ENCODE results near the gene USP6NL.
"Not testable (repeated sequence)": the region's sequence is repeated elsewhere in the genome, so short reads cannot be mapped to it uniquely, and the experiment has no call there.

The USP6NL gene

DNA sequence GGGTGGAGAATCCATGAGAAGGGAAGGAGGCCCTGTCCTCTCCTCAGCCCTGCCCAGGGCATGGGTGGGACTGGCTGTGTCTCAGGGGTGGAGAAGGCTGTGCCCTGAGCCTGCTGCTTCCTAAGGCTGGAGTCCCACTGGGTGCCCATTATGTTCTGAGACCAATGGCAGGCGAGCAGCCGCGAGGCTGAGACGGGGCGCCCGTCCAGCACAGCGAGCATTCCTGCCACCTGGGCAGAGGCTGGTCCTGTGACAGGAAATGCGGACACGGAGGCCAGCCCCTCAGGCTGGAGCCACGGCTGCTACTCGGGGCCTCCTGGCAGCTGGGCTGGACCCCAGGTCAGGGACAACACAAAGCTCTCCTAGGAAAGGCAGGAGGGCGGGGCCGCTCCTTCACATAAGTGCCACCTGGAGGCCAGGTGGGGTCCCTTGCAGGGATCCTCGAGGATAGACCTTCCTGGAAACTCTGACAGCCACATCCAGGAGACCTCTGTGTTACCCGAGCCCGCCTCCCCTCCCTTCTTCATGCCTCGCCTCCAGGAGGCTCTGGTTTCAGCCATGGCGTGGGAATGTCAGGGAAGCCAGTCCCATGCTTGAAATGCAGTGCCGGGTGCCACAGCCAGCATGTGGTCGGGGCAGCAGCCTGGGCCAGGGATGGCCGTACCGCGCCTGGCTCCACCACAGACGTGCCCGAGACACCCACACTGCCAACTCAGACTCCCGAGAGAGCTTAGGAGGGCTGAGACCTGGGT, 173.9 kb downstream of the USP6NL start:
- Histone ChIP-seq H2AFZ (ENCODE audit: low read length) (no peak overlapping the region), H3K9me3 (replicated peaks in 1 of 2; ENCODE audit: control insufficient read depth in 2 of 2, insufficient read depth in 1 of 2, low read depth in 1 of 2, low read length in 2 of 2) (peaks cover 0 to 3% of the 10 kb centered on the region in 2 donors), H3K27ac (replicated peaks; ENCODE audit: low read length) (no peak overlapping the region), H3K9ac (ENCODE audit: low read depth, low read length, poor library complexity) (peak overlapping the region; percentile 61), H4K91ac (ENCODE audit: low read depth, low read length, poor library complexity) (no peak overlapping the region), H3K4me3 (ENCODE audit: low read length in 2 of 2) (peak overlapping the region in 1 of 2 donors; percentile 43), H3K23ac (ENCODE audit: low read depth, low read length, poor library complexity) (peak overlapping the region; percentile 67), H3K14ac (ENCODE audit: low read length) (no peak overlapping the region), H3K27me3 (ENCODE audit: control insufficient read depth in 3 of 3, insufficient read depth in 3 of 3, low read depth in 1 of 3, low read length in 3 of 3) (no peaks in the 10 kb centered on the region), H3K79me1 (ENCODE audit: low read depth, low read length) (peaks cover 3% of the 10 kb centered on the region), H4K8ac (ENCODE audit: low read depth, low read length) (no peak overlapping the region), H2BK120ac (ENCODE audit: low read depth, low read length) (peak overlapping the region; percentile 64), H2BK5ac (ENCODE audit: low read length) (peak overlapping the region; percentile 49), H3K18ac (ENCODE audit: low read length) (peak overlapping the region; percentile 92), H3K36me3 (replicated peaks in 1 of 2; ENCODE audit: control insufficient read depth in 2 of 2, insufficient read depth in 2 of 2, low read length in 2 of 2) (no peaks in the 10 kb centered on the region), H2BK12ac (ENCODE audit: low read length) (peak overlapping the region; percentile 42), H2BK15ac (ENCODE audit: low read length) (peak overlapping the region; percentile 67), H2AK5ac (ENCODE audit: low read depth, low read length) (peak overlapping the region; percentile 81), H3K4ac (ENCODE audit: low read length) (no peak overlapping the region), H3K4me1 (ENCODE audit: control insufficient read depth in 2 of 2, insufficient read depth in 1 of 2, low read depth in 1 of 2, low read length in 2 of 2) (peaks cover 4 to 13% of the 10 kb centered on the region in 2 donors), H3K4me2 (ENCODE audit: insufficient read depth, low read length, poor library complexity, severe bottlenecking) (no peak overlapping the region)
- no peak for DNase-seq (ENCODE audit: low spot score)
- WGBS, 2 donors (ENCODE audit: extremely low coverage in 2 of 2, insufficient read length in 2 of 2, insufficient replicate concordance in 1 of 2), result no CpG with 5 or more reads among the region's 26 CpGs

DNA sequence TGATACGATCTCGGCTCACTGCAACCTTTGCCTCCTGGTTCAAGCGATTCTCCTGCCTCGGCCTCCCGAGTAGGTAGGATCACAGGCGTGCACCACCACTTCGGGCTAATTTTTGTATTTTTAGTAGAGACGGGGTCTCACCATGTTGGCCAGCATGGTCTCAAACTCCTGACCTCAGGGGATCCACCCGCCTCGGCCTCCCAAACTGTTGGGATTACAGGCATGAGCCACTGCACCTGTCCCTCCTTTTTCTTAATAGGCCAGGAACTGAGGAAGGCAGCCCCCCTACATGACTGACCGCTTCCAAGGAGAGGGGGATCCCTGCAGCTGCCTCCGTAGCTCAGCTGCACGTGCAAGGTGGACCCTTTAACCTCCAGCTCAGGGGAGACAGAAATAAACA, 175.0 kb downstream of the USP6NL start:
- not testable (repeated sequence) for H3K27me3 ChIP-seq (ENCODE audit: control insufficient read depth in 3 of 3, insufficient read depth in 3 of 3, low read depth in 1 of 3, low read length in 3 of 3); H3K14ac ChIP-seq (ENCODE audit: low read length); H3K79me1 ChIP-seq (ENCODE audit: low read depth, low read length); H3K9ac ChIP-seq (ENCODE audit: low read depth, low read length, poor library complexity); H3K4ac ChIP-seq (ENCODE audit: low read length); H4K91ac ChIP-seq (ENCODE audit: low read depth, low read length, poor library complexity); H3K4me2 ChIP-seq (ENCODE audit: insufficient read depth, low read length, poor library complexity, severe bottlenecking); H3K18ac ChIP-seq (ENCODE audit: low read length); H2AK5ac ChIP-seq (ENCODE audit: low read depth, low read length); H2BK12ac ChIP-seq (ENCODE audit: low read length); H3K4me3 ChIP-seq (ENCODE audit: low read length in 2 of 2); H3K23ac ChIP-seq (ENCODE audit: low read depth, low read length, poor library complexity); H2BK120ac ChIP-seq (ENCODE audit: low read depth, low read length); H4K8ac ChIP-seq (ENCODE audit: low read depth, low read length); H3K27ac ChIP-seq (replicated peaks; ENCODE audit: low read length); H2AFZ ChIP-seq (ENCODE audit: low read length); H3K36me3 ChIP-seq (replicated peaks in 1 of 2; ENCODE audit: control insufficient read depth in 2 of 2, insufficient read depth in 2 of 2, low read length in 2 of 2); DNase-seq (ENCODE audit: low spot score); H2BK15ac ChIP-seq (ENCODE audit: low read length); H2BK5ac ChIP-seq (ENCODE audit: low read length); H3K9me3 ChIP-seq (replicated peaks in 1 of 2; ENCODE audit: control insufficient read depth in 2 of 2, insufficient read depth in 1 of 2, low read depth in 1 of 2, low read length in 2 of 2)
- no CpG with 5 or more reads among the region's 13 CpGs for WGBS, 2 donors (ENCODE audit: extremely low coverage in 2 of 2, insufficient read length in 2 of 2, insufficient replicate concordance in 1 of 2)
- peaks cover 4 to 13% of the 10 kb centered on the region in 2 donors for H3K4me1 ChIP-seq (ENCODE audit: control insufficient read depth in 2 of 2, insufficient read depth in 1 of 2, low read depth in 1 of 2, low read length in 2 of 2)

DNA sequence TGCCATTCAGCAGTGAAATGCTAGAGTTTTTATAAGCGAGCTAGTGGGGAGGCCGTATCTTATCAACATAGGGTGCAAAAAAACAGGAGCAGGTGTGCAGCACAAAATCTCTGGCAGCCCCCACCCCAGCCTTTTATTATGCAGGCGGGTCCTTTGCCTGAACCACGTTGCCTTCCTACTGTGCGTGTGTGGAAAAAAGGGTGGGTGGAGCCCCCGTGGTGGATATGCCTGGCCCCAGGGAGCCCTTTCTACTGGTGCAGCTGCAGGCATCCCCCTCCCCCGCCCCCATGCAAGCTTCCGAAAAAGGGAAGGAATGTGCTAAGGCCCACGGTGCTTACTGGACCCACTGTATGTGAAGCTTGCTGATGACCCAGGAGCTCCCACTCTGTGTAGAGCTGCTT, 175.9 kb downstream of the USP6NL start:
- Histone ChIP-seq H3K4me1 (ENCODE audit: control insufficient read depth in 2 of 2, insufficient read depth in 1 of 2, low read depth in 1 of 2, low read length in 2 of 2) (peaks cover 4 to 13% of the 10 kb centered on the region in 2 donors), H3K14ac (ENCODE audit: low read length) (no peak overlapping the region), H2BK120ac (ENCODE audit: low read depth, low read length) (no peak overlapping the region), H2AK5ac (ENCODE audit: low read depth, low read length) (no peak overlapping the region), H2BK12ac (ENCODE audit: low read length) (no peak overlapping the region), H2BK5ac (ENCODE audit: low read length) (no peak overlapping the region), H3K4me2 (ENCODE audit: insufficient read depth, low read length, poor library complexity, severe bottlenecking) (no peak overlapping the region), H3K18ac (ENCODE audit: low read length) (no peak overlapping the region), H3K23ac (ENCODE audit: low read depth, low read length, poor library complexity) (no peak overlapping the region), H3K27me3 (ENCODE audit: control insufficient read depth in 3 of 3, insufficient read depth in 3 of 3, low read depth in 1 of 3, low read length in 3 of 3) (no peaks in the 10 kb centered on the region), H3K9me3 (replicated peaks in 1 of 2; ENCODE audit: control insufficient read depth in 2 of 2, insufficient read depth in 1 of 2, low read depth in 1 of 2, low read length in 2 of 2) (no peaks in the 10 kb centered on the region), H2AFZ (ENCODE audit: low read length) (peak overlapping the region; percentile 43), H3K4ac (ENCODE audit: low read length) (no peak overlapping the region), H3K79me1 (ENCODE audit: low read depth, low read length) (peaks cover 3% of the 10 kb centered on the region), H3K9ac (ENCODE audit: low read depth, low read length, poor library complexity) (no peak overlapping the region), H3K4me3 (ENCODE audit: low read length in 2 of 2) (no peak overlapping the region), H3K36me3 (replicated peaks in 1 of 2; ENCODE audit: control insufficient read depth in 2 of 2, insufficient read depth in 2 of 2, low read length in 2 of 2) (no peaks in the 10 kb centered on the region), H2BK15ac (ENCODE audit: low read length) (no peak overlapping the region), H4K91ac (ENCODE audit: low read depth, low read length, poor library complexity) (no peak overlapping the region), H3K27ac (replicated peaks; ENCODE audit: low read length) (no peak overlapping the region), H4K8ac (ENCODE audit: low read depth, low read length) (no peak overlapping the region)
- no CpG with 5 or more reads among the region's 9 CpGs for WGBS, 2 donors (ENCODE audit: extremely low coverage in 2 of 2, insufficient read length in 2 of 2, insufficient replicate concordance in 1 of 2)
- no peak for DNase-seq (ENCODE audit: low spot score)

DNA sequence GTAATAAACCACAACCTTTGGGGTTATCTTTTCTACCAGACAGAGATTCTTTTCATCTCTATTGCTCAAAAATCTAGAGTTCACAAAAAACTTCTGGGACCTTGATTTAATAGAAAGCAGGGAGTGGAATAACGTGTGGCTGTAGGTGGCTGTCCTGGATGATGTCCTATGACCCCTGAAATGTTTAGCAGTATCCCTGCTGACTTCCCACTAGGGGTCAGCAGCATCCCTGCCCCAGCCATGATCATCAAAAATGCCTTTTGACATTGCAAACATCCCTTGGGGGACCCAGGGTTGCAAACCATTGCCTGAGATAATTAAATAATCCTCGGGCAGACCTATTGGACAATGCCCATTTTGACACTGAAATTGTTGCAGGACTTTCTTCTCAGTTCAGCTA, 177.1 kb downstream of the USP6NL start:
- WGBS, 2 donors (ENCODE audit: extremely low coverage in 2 of 2, insufficient read length in 2 of 2, insufficient replicate concordance in 1 of 2), result no CpG with 5 or more reads among the region's 2 CpGs
- Histone ChIP-seq H3K27me3 (ENCODE audit: control insufficient read depth in 3 of 3, insufficient read depth in 3 of 3, low read depth in 1 of 3, low read length in 3 of 3) (no peaks in the 10 kb centered on the region), H4K8ac (ENCODE audit: low read depth, low read length) (no peak overlapping the region), H3K18ac (ENCODE audit: low read length) (no peak overlapping the region), H2BK12ac (ENCODE audit: low read length) (no peak overlapping the region), H3K4ac (ENCODE audit: low read length) (no peak overlapping the region), H3K79me1 (ENCODE audit: low read depth, low read length) (peaks cover 3% of the 10 kb centered on the region), H3K4me3 (ENCODE audit: low read length in 2 of 2) (no peak overlapping the region), H4K91ac (ENCODE audit: low read depth, low read length, poor library complexity) (no peak overlapping the region), H2BK15ac (ENCODE audit: low read length) (no peak overlapping the region), H3K23ac (ENCODE audit: low read depth, low read length, poor library complexity) (no peak overlapping the region), H3K9me3 (replicated peaks in 1 of 2; ENCODE audit: control insufficient read depth in 2 of 2, insufficient read depth in 1 of 2, low read depth in 1 of 2, low read length in 2 of 2) (peaks cover 0 to 5% of the 10 kb centered on the region in 2 donors), H2BK120ac (ENCODE audit: low read depth, low read length) (no peak overlapping the region), H2BK5ac (ENCODE audit: low read length) (no peak overlapping the region), H3K14ac (ENCODE audit: low read length) (no peak overlapping the region), H3K4me2 (ENCODE audit: insufficient read depth, low read length, poor library complexity, severe bottlenecking) (no peak overlapping the region), H2AK5ac (ENCODE audit: low read depth, low read length) (no peak overlapping the region), H3K27ac (replicated peaks; ENCODE audit: low read length) (no peak overlapping the region), H2AFZ (ENCODE audit: low read length) (no peak overlapping the region), H3K4me1 (ENCODE audit: control insufficient read depth in 2 of 2, insufficient read depth in 1 of 2, low read depth in 1 of 2, low read length in 2 of 2) (peaks cover 0 to 12% of the 10 kb centered on the region in 2 donors), H3K36me3 (replicated peaks in 1 of 2; ENCODE audit: control insufficient read depth in 2 of 2, insufficient read depth in 2 of 2, low read length in 2 of 2) (no peaks in the 10 kb centered on the region), H3K9ac (ENCODE audit: low read depth, low read length, poor library complexity) (no peak overlapping the region)
- no peak for DNase-seq (ENCODE audit: low spot score)
